ENCODE data around the gene ERICH6B. TPM values are rescaled to one million over a fixed set of nuclear protein-coding genes. Genes with fewer than 3 reads are reported as not detected.
A peak's percentile ranks its signal among the peaks of the same experiment; 100 is the strongest.

The ERICH6B gene
- total RNA-seq, 1 donor from 2014 or later, result not detected

GRCh38 chr13:45501175-45501526 lies 114.4 kb downstream of the ERICH6B start:
- DNase-seq, result no peak

GRCh38 chr13:45500492-45501174 lies 114.9 kb downstream of the ERICH6B start:
- Histone ChIP-seq H3K4me1 (no peaks in the 10 kb centered on the region), H3K9me3 (no peaks in the 10 kb centered on the region), H3K27me3 (ENCODE audit: low read depth) (no peaks in the 10 kb centered on the region), H3K27ac (no peak overlapping the region), H3K36me3 (peaks cover 82% of the 10 kb centered on the region), H3K4me3 (no peak overlapping the region)
- DNase-seq (no peak), ATAC-seq (peak; percentile 49 to 61)
- intact Hi-C loops (cut with DNase I), result no loop called here
- no peak for TF ChIP-seq CTCF (IDR thresholded peaks at IDR 0.05)

More at GRCh38 chr13:45501175-45501526, 114.4 kb downstream of the ERICH6B start:
- Histone ChIP-seq H3K27me3 (ENCODE audit: low read depth) (no peaks in the 10 kb centered on the region), H3K27ac (no peak overlapping the region), H3K9me3 (no peaks in the 10 kb centered on the region), H3K36me3 (peaks cover 82% of the 10 kb centered on the region), H3K4me1 (no peaks in the 10 kb centered on the region), H3K4me3 (no peak overlapping the region)
- intact Hi-C loops (cut with DNase I), result no loop called here
- TF ChIP-seq CTCF (IDR thresholded peaks at IDR 0.05), result no peak
- ATAC-seq, result no peak

- Histone ChIP-seq H3K4me1 (no peaks in the 10 kb centered on the region), H3K27me3 (ENCODE audit: low read depth) (no peaks in the 10 kb centered on the region), H3K9me3 (no peaks in the 10 kb centered on the region), H3K27ac (no peak overlapping the region), H3K36me3 (peaks cover 82% of the 10 kb centered on the region), H3K4me3 (no peak overlapping the region)
- ATAC-seq (no peak), DNase-seq (no peak)
- TF ChIP-seq CTCF (IDR thresholded peaks at IDR 0.05), result no peak
- intact Hi-C loops (cut with DNase I), result no loop called here
Measured at GRCh38 chr13:45496942-45497341, 118.6 kb downstream of the ERICH6B start.

- intact Hi-C loops (cut with DNase I), result no loop called here
- no peak for DNase-seq
- Histone ChIP-seq H3K9me3 (no peaks in the 10 kb centered on the region), H3K27me3 (ENCODE audit: low read depth) (no peaks in the 10 kb centered on the region), H3K36me3 (peaks cover 94% of the 10 kb centered on the region), H3K4me3 (no peak overlapping the region), H3K4me1 (no peaks in the 10 kb centered on the region), H3K27ac (no peak overlapping the region)
- no peak for TF ChIP-seq CTCF (IDR thresholded peaks at IDR 0.05)
- no peak for ATAC-seq
Measured at GRCh38 chr13:45492538-45492937, 123.0 kb downstream of the ERICH6B start.

Other genes with a start within 250 kb of the ERICH6B start
- gene SLC25A30, start 197.4 kb downstream of the ERICH6B start, total RNA-seq, result 26.6 TPM
- gene COG3, start 150.8 kb downstream of the ERICH6B start, total RNA-seq, result 21.9 TPM
- gene CBY2, start 86.6 kb upstream of the ERICH6B start, total RNA-seq, result not detected
- 0.06 TPM for gene SIAH3, start 236.0 kb upstream of the ERICH6B start, total RNA-seq

Measured in lower lobe of right lung (tissue), 2 donors.